ENCODE results near the gene TLE1. TPM values are rescaled to one million over a fixed set of nuclear protein-coding genes. Genes with fewer than 3 reads are reported as not detected.

TLE1 gene
- total RNA-seq, 1 donor from 2014 or later = 16.3 TPM

DNA sequence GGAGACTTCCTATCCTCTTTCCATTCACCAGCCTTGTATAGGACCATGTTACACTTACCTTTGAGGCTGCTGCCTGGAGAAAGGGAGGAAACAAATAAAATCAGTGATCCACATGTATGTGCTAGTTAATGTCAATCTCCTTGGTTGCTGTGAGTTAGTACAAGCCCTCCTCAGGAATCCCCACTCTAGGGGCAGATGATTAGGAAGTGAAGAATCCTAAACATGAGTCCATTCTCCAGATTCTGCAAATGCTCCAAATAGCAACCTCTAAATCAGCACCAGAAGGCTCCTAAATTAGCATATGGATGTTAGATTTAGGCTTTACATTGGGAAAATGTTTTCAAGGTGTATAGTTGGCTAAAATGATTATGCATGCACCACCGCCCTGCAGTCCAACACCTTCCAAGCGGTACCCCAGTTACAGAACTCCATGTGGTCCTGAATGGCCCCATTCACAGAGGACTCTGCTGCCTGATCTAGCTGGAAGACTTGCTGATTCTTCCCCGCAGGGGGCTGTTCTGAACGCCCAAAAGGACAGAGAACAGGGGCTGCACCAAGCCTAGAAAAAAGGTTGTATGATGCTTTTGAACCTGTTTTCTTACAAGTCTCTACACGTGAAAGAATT is 123.2 kb downstream of the TLE1 start:
- ChIA-PET POLR2A (no interaction called here), CTCF (no interaction called here)
- intact Hi-C loops (cut with micrococcal nuclease) = no loop called here
- TF ChIP-seq, protein P1, sequence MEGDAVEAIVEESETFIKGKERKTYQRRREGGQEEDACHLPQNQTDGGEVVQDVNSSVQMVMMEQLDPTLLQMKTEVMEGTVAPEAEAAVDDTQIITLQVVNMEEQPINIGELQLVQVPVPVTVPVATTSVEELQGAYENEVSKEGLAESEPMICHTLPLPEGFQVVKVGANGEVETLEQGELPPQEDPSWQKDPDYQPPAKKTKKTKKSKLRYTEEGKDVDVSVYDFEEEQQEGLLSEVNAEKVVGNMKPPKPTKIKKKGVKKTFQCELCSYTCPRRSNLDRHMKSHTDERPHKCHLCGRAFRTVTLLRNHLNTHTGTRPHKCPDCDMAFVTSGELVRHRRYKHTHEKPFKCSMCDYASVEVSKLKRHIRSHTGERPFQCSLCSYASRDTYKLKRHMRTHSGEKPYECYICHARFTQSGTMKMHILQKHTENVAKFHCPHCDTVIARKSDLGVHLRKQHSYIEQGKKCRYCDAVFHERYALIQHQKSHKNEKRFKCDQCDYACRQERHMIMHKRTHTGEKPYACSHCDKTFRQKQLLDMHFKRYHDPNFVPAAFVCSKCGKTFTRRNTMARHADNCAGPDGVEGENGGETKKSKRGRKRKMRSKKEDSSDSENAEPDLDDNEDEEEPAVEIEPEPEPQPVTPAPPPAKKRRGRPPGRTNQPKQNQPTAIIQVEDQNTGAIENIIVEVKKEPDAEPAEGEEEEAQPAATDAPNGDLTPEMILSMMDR (IDR thresholded peaks at IDR 0.05) = no peak
- Mint-ChIP-seq H3K27me3 (no peaks in the 10 kb centered on the region), H3K27ac (no peak overlapping the region), H3K9me3 (no peaks in the 10 kb centered on the region), H3K4me3 (no peak overlapping the region), H3K36me3 (ENCODE audit: low read depth) (no peaks in the 10 kb centered on the region), H3K4me1 (peaks cover 2% of the 10 kb centered on the region)
- ATAC-seq (ENCODE audit: low read depth) = no peak
- DNase-seq = no peak

- H3K4me1 Mint-ChIP-seq = peaks cover 6% of the 10 kb centered on the region
- H3K36me3 Mint-ChIP-seq (ENCODE audit: low read depth) = no peaks in the 10 kb centered on the region
- H3K4me3 Mint-ChIP-seq = no peak overlapping the region
- TF ChIP-seq, protein P1 (IDR thresholded peaks at IDR 0.05) = no peak
- ChIA-PET CTCF (no interaction called here), POLR2A (interaction anchor here (1.0 kb wide), 1 partner anchor 118 kb away, joined by 5 read pairs; no protein-coding TSS in a partner anchor)
- no peaks in the 10 kb centered on the region for H3K27me3 Mint-ChIP-seq
- intact Hi-C loops (cut with micrococcal nuclease) = no loop called here
- no peaks in the 10 kb centered on the region for H3K9me3 Mint-ChIP-seq
- DNase-seq (no peak), ATAC-seq (ENCODE audit: low read depth) (no peak)
- no peak overlapping the region for H3K27ac Mint-ChIP-seq
These were observed 123.7 kb downstream of the TLE1 start for GRCh38 chr9:81565609-81566008.

GRCh38 chr9:81565144-81565543 is 124.2 kb downstream of the TLE1 start:
- no peak for DNase-seq
- Mint-ChIP-seq H3K27ac (no peak overlapping the region), H3K9me3 (no peaks in the 10 kb centered on the region), H3K4me1 (peaks cover 9% of the 10 kb centered on the region), H3K27me3 (no peaks in the 10 kb centered on the region), H3K36me3 (ENCODE audit: low read depth) (no peaks in the 10 kb centered on the region), H3K4me3 (no peak overlapping the region)
- ChIA-PET CTCF (no interaction called here), POLR2A (interaction anchor here (1.0 kb wide), 1 partner anchor 118 kb away, joined by 5 read pairs; no protein-coding TSS in a partner anchor)
- no peak for ATAC-seq (ENCODE audit: low read depth)
- TF ChIP-seq, protein P1 (IDR thresholded peaks at IDR 0.05) = no peak
- intact Hi-C loops (cut with micrococcal nuclease) = no loop called here

DNA sequence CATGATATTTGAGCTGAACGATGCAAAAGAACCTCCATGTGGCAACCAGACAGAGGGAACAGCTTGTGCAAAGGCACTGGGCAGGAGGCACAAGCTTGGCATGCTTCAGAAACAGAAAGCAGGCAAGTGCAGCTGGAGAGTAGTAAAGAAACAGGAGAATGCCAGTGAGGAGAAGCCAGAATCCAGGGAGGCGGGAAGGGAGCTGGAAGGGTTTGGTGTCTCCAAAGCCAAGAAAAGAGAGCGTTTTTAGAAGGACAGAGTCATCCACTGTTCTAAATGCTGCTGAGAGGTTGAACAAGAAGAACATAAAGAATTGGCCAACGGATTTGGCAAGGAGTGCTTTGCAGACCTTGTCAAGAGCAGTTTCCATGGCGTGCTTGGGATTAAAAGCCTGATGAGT is 124.7 kb downstream of the TLE1 start:
- ChIA-PET POLR2A (interaction anchor here (1.0 kb wide), 1 partner anchor 119 kb away, joined by 5 read pairs; no protein-coding TSS in a partner anchor), CTCF (no interaction called here)
- DNase-seq (no peak), ATAC-seq (ENCODE audit: low read depth) (no peak)
- Mint-ChIP-seq H3K27ac (no peak overlapping the region), H3K4me1 (peaks cover 14% of the 10 kb centered on the region), H3K27me3 (no peaks in the 10 kb centered on the region), H3K36me3 (ENCODE audit: low read depth) (no peaks in the 10 kb centered on the region), H3K4me3 (no peak overlapping the region), H3K9me3 (no peaks in the 10 kb centered on the region)
- TF ChIP-seq, protein P1 (IDR thresholded peaks at IDR 0.05) = no peak
- intact Hi-C loops (cut with micrococcal nuclease) = no loop called here

DNA sequence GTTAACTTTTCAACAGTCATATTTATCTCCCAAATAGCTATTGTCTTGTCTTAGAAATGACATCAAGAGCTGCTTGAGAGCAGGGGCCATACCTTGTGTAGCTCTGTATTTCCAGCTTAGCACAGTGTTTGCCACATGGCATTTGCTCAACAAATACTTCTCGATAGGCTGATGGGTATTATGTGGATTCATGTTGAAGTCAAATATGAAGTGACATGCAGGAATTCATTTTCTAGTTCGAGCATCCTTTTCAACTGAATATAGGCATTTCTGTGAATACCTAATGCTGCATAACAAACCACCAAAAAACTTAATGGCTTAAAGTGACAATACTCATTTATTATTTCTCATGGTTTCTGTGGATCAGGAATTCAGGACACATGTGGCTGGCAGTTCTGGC is 125.6 kb downstream of the TLE1 start:
- TF ChIP-seq, protein P1 (IDR thresholded peaks at IDR 0.05) = no peak
- H3K4me3 Mint-ChIP-seq = no peak overlapping the region
- intact Hi-C loops (cut with micrococcal nuclease) = no loop called here
- POLR2A ChIA-PET = interaction anchor here (1.3 kb wide), 1 partner anchor 33 kb away, joined by 3 read pairs; no protein-coding TSS in a partner anchor
- H3K9me3 Mint-ChIP-seq = no peaks in the 10 kb centered on the region
- CTCF ChIA-PET = interaction anchor here (1.2 kb wide), 1 partner anchor 123 kb away, joined by 3 read pairs; no protein-coding TSS in a partner anchor
- peaks cover 14% of the 10 kb centered on the region for H3K4me1 Mint-ChIP-seq
- H3K27me3 Mint-ChIP-seq = no peaks in the 10 kb centered on the region
- DNase-seq (no peak), ATAC-seq (ENCODE audit: low read depth) (no peak)
- no peaks in the 10 kb centered on the region for H3K36me3 Mint-ChIP-seq (ENCODE audit: low read depth)
- no peak overlapping the region for H3K27ac Mint-ChIP-seq

Measured in activated B cell treated with CpG ODN at 0.5 μM for 24 hours (primary cell).